ENCODE measurements around the gene FTH1.

DNA sequence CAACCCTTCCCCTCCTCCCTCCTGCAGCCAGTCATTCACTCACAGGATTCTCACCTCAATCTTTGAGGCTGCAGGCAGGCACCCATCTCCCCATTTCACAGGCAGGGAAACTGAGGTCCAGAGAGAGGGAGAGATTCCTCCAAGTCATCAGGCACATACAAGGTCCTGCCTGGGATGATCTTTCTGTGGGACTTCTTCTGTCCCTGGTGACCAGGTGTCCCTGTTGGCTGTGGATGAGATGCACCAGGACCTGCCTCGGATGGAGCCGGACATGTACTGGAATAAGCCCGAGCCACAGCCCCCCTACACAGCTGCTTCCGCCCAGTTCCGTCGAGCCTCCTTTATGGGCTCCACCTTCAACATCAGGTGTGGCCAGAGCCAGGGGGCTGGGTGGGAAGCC lies 7.8 kb downstream of the FTH1 start:
- TF ChIP-seq CTCF (IDR thresholded peaks at IDR 0.05; ENCODE audit: insufficient read depth, low read length, poor library complexity, severe bottlenecking) (no peak), EZH2phosphoT487 (conservative IDR thresholded peaks at IDR 0.05; ENCODE audit: low read length) (no peak)
